PC-9 (cell line): ENCODE data around the gene SOSTDC1. TPM values are rescaled to one million over a fixed set of nuclear protein-coding genes. Genes with fewer than 3 reads are reported as not detected.

ENCODE experiments used
- BruUV-seq: library from RNA; stranded (reverse); fragments of 400-500 nt; replicated peaks from 2 replicates; lab custom pipeline; 2021; lab: Mats Ljungman, UMichigan
- CTCF ChIA-PET: fragments of 300-600 bp; sonication (Branson Sonifier 250); formaldehyde crosslinking; loops from one replicate; lab custom pipeline; 2022; ENCODE audit warnings: antibody characterized with exemption; lab: Charles Lee
- POLR2A ChIA-PET: fragments of 300-600 bp; sonication (Branson Sonifier 250); formaldehyde crosslinking; loops from one replicate; lab custom pipeline; 2022; ENCODE audit warnings: antibody characterized with exemption; ENCODE audit not compliant: unreplicated experiment; lab: Charles Lee
- DNase-seq, 2 experiments: peaks; one replicate each; pipeline versions ENCODE4 v3.0.0 to v3.0.0-alpha.2; 2015 to 2022; ENCODE audit warnings: mixed read lengths in 1 of 2
- H2AFZ ChIP-seq: fragments of 200-600 bp; sonication (generic); 2 replicates; pipeline ENCODE4 v1.8.1; 2017; ENCODE audit warnings: antibody characterized with exemption
- H3F3A ChIP-seq: fragments of 200-600 bp; sonication (generic); 2 replicates; pipeline ENCODE4 v1.8.1; 2017; ENCODE audit warnings: antibody characterized with exemption, mild to moderate bottlenecking, low read depth; ENCODE audit not compliant: insufficient read depth
- H3K27ac ChIP-seq: fragments of 200-600 bp; sonication (generic); 2 replicates; pipeline ENCODE4 v1.6.1; 2016; ENCODE audit warnings: mixed run types
- H3K27me3 ChIP-seq: fragments of 200-600 bp; sonication (generic); 2 replicates; pipeline ENCODE4 v1.6.1; 2016; ENCODE audit warnings: low read depth, mixed run types; ENCODE audit not compliant: insufficient read depth
- H3K36me3 ChIP-seq: fragments of 200-600 bp; sonication (generic); 2 replicates; pipeline ENCODE4 v1.6.1; 2016; ENCODE audit warnings: low read depth, mixed run types
- H3K4me1 ChIP-seq: fragments of 200-600 bp; sonication (generic); replicated peaks from 2 replicates; pipeline ENCODE4 v1.6.1; 2016; ENCODE audit warnings: mixed run types; ENCODE audit not compliant: insufficient read depth
- H3K4me2 ChIP-seq: fragments of 200-600 bp; sonication (generic); 2 replicates; pipeline ENCODE4 v1.6.1; 2017; ENCODE audit warnings: mixed run types
- H3K4me3 ChIP-seq: fragments of 200-600 bp; sonication (generic); 2 replicates; pipeline ENCODE4 v1.6.1; 2016; ENCODE audit warnings: mixed run types
- H3K79me2 ChIP-seq: fragments of 200-600 bp; sonication (generic); 2 replicates; pipeline ENCODE4 v1.6.1; 2017; ENCODE audit warnings: low read depth, mixed run types
- H3K9me2 ChIP-seq: fragments of 200-600 bp; sonication (generic); 2 replicates; pipeline ENCODE4 v1.8.1; 2017; ENCODE audit warnings: mild to moderate bottlenecking; ENCODE audit not compliant: insufficient read depth
- H3K9me3 ChIP-seq: fragments of 200-600 bp; sonication (generic); 2 replicates; pipeline ENCODE4 v1.8.1; 2016; ENCODE audit warnings: low read depth; ENCODE audit not compliant: insufficient read depth
- H4K20me1 ChIP-seq: fragments of 200-600 bp; sonication (generic); 2 replicates; pipeline ENCODE4 v1.8.1; 2017; ENCODE audit not compliant: insufficient read depth
- CTCF ChIP-seq: fragments of 200-600 bp; sonication (generic); conservative IDR thresholded peaks from 2 replicates; pipeline ENCODE4 v1.6.1; 2017; ENCODE audit warnings: mixed run types, antibody characterized with exemption, mild to moderate bottlenecking, moderate library complexity
- EZH2 ChIP-seq: fragments of 200-600 bp; sonication (generic); IDR thresholded peaks from 2 replicates; pipeline ENCODE4 v1.8.0; 2017; ENCODE audit warnings: antibody characterized with exemption, low read depth
- intact Hi-C: fragments of 100-400 bp; cut with micrococcal nuclease; formaldehyde crosslinking; loops from one replicate; pipeline ENCODE4 v1.10.0; 2022; ENCODE audit not compliant: unreplicated experiment
- total RNA-seq: library from RNA; stranded (reverse); gene quantifications from 2 replicates; pipeline ENCODE4 v1.2.3, GENCODE V29; 2021

The SOSTDC1 gene
- total RNA-seq, 1 experiment from 2014 or later: not detected

- H3K27ac ChIP-seq: no peak overlapping the region
- no peaks in the 10 kb centered on the region for H3K36me3 ChIP-seq
- intact Hi-C loops: loop anchor here (2.0 to 5.0 kb wide), 3 partner anchors 64 to 299 kb away; no protein-coding TSS in a partner anchor
- H3K79me2 ChIP-seq: no peaks in the 10 kb centered on the region
- DNase-seq: no peak
- no peaks in the 10 kb centered on the region for H4K20me1 ChIP-seq
- no peaks in the 10 kb centered on the region for H3K9me2 ChIP-seq
- no peaks in the 10 kb centered on the region for H3K27me3 ChIP-seq
- peaks cover 2% of the 10 kb centered on the region for H3K4me1 ChIP-seq
- CTCF ChIA-PET: interaction anchor here (1.4 kb wide), 1 partner anchor 136 kb away, joined by 4 read pairs; no protein-coding TSS in a partner anchor
- TF ChIP-seq EZH2: no peak
- POLR2A ChIA-PET: interaction anchor here (0.5 to 0.9 kb wide), 3 partner anchors 8 to 873 kb away, joined by 3 to 10 read pairs (median 6); no protein-coding TSS in a partner anchor
- H3K9me3 ChIP-seq: peaks cover 3% of the 10 kb centered on the region; the same call in 1 of the 2 replicates
- H3K4me2 ChIP-seq: no peak overlapping the region
- H3K4me3 ChIP-seq: no peak overlapping the region
- BruUV-seq: no TSS peak
- peaks cover under 1% of the 10 kb centered on the region; the same call in 1 of the 2 replicates for H3F3A ChIP-seq
- H2AFZ ChIP-seq: no peak overlapping the region
Observed at GRCh38 chr7:16428182-16428581, 37.4 kb downstream of the SOSTDC1 start.

- Histone ChIP-seq H3K4me1 (peaks cover 32% of the 10 kb centered on the region), H2AFZ (no peak overlapping the region), H3K79me2 (no peaks in the 10 kb centered on the region; the same call in 1 of the 2 replicates), H3K4me3 (no peak overlapping the region), H3K36me3 (no peaks in the 10 kb centered on the region), H3K4me2 (no peak overlapping the region), H4K20me1 (no peaks in the 10 kb centered on the region), H3K9me3 (peaks cover 3% of the 10 kb centered on the region; the same call in 1 of the 2 replicates), H3K27me3 (no peaks in the 10 kb centered on the region), H3K9me2 (no peaks in the 10 kb centered on the region), H3K27ac (no peak overlapping the region), H3F3A (peaks cover 36% of the 10 kb centered on the region)
- POLR2A ChIA-PET: no interaction called here
- intact Hi-C loops: loop anchor here (5.0 kb wide), 2 partner anchors 224 to 494 kb away; partner anchors contain the start of genes ANKMY2 and BZW2
- no peak for TF ChIP-seq CTCF
- TF ChIP-seq EZH2: no peak
- BruUV-seq: no TSS peak
- no peak for DNase-seq
- CTCF ChIA-PET: interaction anchor here (1.6 kb wide), 1 partner anchor 141 kb away, joined by 5 read pairs; no protein-coding TSS in a partner anchor
Observed at GRCh38 chr7:16423761-16424160, 41.8 kb downstream of the SOSTDC1 start.

GRCh38 chr7:16422917-16423316 lies 42.6 kb downstream of the SOSTDC1 start:
- intact Hi-C loops: loop anchor here (5.0 kb wide), 2 partner anchors 224 to 494 kb away; partner anchors contain the start of genes ANKMY2 and BZW2
- Histone ChIP-seq H3K9me3 (0 out of 2 replicates have a peak, but pooled peaks cover 4% of the 10 kb centered on the region), H3K4me3 (no peak overlapping the region), H3F3A (peaks cover 36% of the 10 kb centered on the region), H3K4me1 (peaks cover 35% of the 10 kb centered on the region), H3K27me3 (no peaks in the 10 kb centered on the region), H2AFZ (no peak overlapping the region), H4K20me1 (no peaks in the 10 kb centered on the region), H3K36me3 (no peaks in the 10 kb centered on the region), H3K27ac (peak overlapping the region; percentile 89), H3K79me2 (no peaks in the 10 kb centered on the region; the same call in 1 of the 2 replicates), H3K9me2 (no peaks in the 10 kb centered on the region), H3K4me2 (peak overlapping the region; percentile 90)
- DNase-seq: no peak
- POLR2A ChIA-PET: interaction anchor here (0.6 kb wide), 1 partner anchor 245 kb away, joined by 17 read pairs; no protein-coding TSS in a partner anchor
- BruUV-seq: no TSS peak
- CTCF ChIA-PET: interaction anchor here (1.6 kb wide), 1 partner anchor 142 kb away, joined by 5 read pairs; no protein-coding TSS in a partner anchor
- TF ChIP-seq CTCF (no peak), EZH2 (no peak)
